ENCODE measurements around the gene TAF5L.

The TAF5L gene

GRCh38 chr1:229642376-229642775 is 16.5 kb upstream of the TAF5L start:
- peaks cover 93% of the 10 kb centered on the region for H3K36me3 ChIP-seq (ENCODE audit: control insufficient read depth, insufficient read depth, low read length)

GRCh38 chr1:229641306-229641705 is 15.4 kb upstream of the TAF5L start:
- Histone ChIP-seq H3K9me3 (ENCODE audit: control insufficient read depth, insufficient read depth, low read length) (no peaks in the 10 kb centered on the region), H3K4me3 (ENCODE audit: low read depth, low read length) (no peak overlapping the region), H3K9ac (ENCODE audit: low read depth, low read length) (no peak overlapping the region), H3K27ac (ENCODE audit: low read depth, low read length) (no peak overlapping the region), H3K27me3 (ENCODE audit: control insufficient read depth, insufficient read depth, low read length) (no peaks in the 10 kb centered on the region), H3K4me1 (ENCODE audit: control insufficient read depth, insufficient read depth, low read length) (no peaks in the 10 kb centered on the region), H3K36me3 (ENCODE audit: control insufficient read depth, insufficient read depth, low read length) (peaks cover 93% of the 10 kb centered on the region)

More at GRCh38 chr1:229642376-229642775, 16.5 kb upstream of the TAF5L start:
- no peaks in the 10 kb centered on the region for H3K27me3 ChIP-seq (ENCODE audit: control insufficient read depth, insufficient read depth, low read length)
- H3K4me1 ChIP-seq (ENCODE audit: control insufficient read depth, insufficient read depth, low read length), result no peaks in the 10 kb centered on the region
- H3K9ac ChIP-seq (ENCODE audit: low read depth, low read length), result no peak overlapping the region
- H3K27ac ChIP-seq (ENCODE audit: low read depth, low read length), result no peak overlapping the region
- no peak overlapping the region for H3K4me3 ChIP-seq (ENCODE audit: low read depth, low read length)
- no peaks in the 10 kb centered on the region for H3K9me3 ChIP-seq (ENCODE audit: control insufficient read depth, insufficient read depth, low read length)

- Histone ChIP-seq H3K9me3 (ENCODE audit: control insufficient read depth, insufficient read depth, low read length) (no peaks in the 10 kb centered on the region), H3K4me1 (ENCODE audit: control insufficient read depth, insufficient read depth, low read length) (no peaks in the 10 kb centered on the region), H3K27ac (ENCODE audit: low read depth, low read length) (no peak overlapping the region), H3K9ac (ENCODE audit: low read depth, low read length) (no peak overlapping the region), H3K4me3 (ENCODE audit: low read depth, low read length) (no peak overlapping the region), H3K27me3 (ENCODE audit: control insufficient read depth, insufficient read depth, low read length) (no peaks in the 10 kb centered on the region), H3K36me3 (ENCODE audit: control insufficient read depth, insufficient read depth, low read length) (peaks cover 93% of the 10 kb centered on the region)
Measured at GRCh38 chr1:229640455-229640854, 14.5 kb upstream of the TAF5L start.

DNA sequence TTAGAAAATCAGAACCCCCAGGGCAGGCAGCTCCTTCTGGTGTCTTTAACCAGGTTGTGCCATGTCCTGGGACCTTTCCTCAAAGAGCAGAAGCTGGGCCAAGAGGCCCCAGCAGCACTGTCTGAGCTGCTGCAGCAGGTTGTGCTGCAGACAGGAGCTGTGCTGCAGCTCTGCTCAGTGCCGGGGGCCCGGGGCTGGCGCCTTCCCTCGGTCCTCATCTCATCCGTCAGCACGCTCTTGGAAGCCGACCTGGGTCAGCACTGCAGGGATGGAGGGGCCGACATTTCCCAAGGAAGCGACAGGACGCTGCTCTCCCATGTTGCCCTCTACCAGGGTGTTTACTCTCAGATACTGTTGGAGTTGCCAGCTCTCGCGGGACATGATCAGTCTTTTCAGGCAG is 11.8 kb upstream of the TAF5L start:
- H3K36me3 ChIP-seq (ENCODE audit: control insufficient read depth, insufficient read depth, low read length), result peaks cover 89% of the 10 kb centered on the region
- H3K27ac ChIP-seq (ENCODE audit: low read depth, low read length), result no peak overlapping the region
- H3K9me3 ChIP-seq (ENCODE audit: control insufficient read depth, insufficient read depth, low read length), result no peaks in the 10 kb centered on the region
- no peak overlapping the region for H3K9ac ChIP-seq (ENCODE audit: low read depth, low read length)
- no peaks in the 10 kb centered on the region for H3K27me3 ChIP-seq (ENCODE audit: control insufficient read depth, insufficient read depth, low read length)
- no peak overlapping the region for H3K4me3 ChIP-seq (ENCODE audit: low read depth, low read length)
- no peaks in the 10 kb centered on the region for H3K4me1 ChIP-seq (ENCODE audit: control insufficient read depth, insufficient read depth, low read length)

- H3K36me3 ChIP-seq (ENCODE audit: control insufficient read depth, insufficient read depth, low read length), result peaks cover 84% of the 10 kb centered on the region
- no peaks in the 10 kb centered on the region for H3K9me3 ChIP-seq (ENCODE audit: control insufficient read depth, insufficient read depth, low read length)
- H3K27ac ChIP-seq (ENCODE audit: low read depth, low read length), result no peak overlapping the region
- H3K27me3 ChIP-seq (ENCODE audit: control insufficient read depth, insufficient read depth, low read length), result no peaks in the 10 kb centered on the region
- H3K4me3 ChIP-seq (ENCODE audit: low read depth, low read length), result no peak overlapping the region
- no peak overlapping the region for H3K9ac ChIP-seq (ENCODE audit: low read depth, low read length)
- H3K4me1 ChIP-seq (ENCODE audit: control insufficient read depth, insufficient read depth, low read length), result no peaks in the 10 kb centered on the region
Measured at GRCh38 chr1:229636042-229636441, 10.1 kb upstream of the TAF5L start.

GRCh38 chr1:229631966-229632365 is 6.0 kb upstream of the TAF5L start:
- Histone ChIP-seq H3K27me3 (ENCODE audit: control insufficient read depth, insufficient read depth, low read length) (no peaks in the 10 kb centered on the region), H3K9ac (ENCODE audit: low read depth, low read length) (no peak overlapping the region), H3K27ac (ENCODE audit: low read depth, low read length) (no peak overlapping the region), H3K4me3 (ENCODE audit: low read depth, low read length) (no peak overlapping the region), H3K4me1 (ENCODE audit: control insufficient read depth, insufficient read depth, low read length) (no peaks in the 10 kb centered on the region), H3K36me3 (ENCODE audit: control insufficient read depth, insufficient read depth, low read length) (peaks cover 72% of the 10 kb centered on the region), H3K9me3 (ENCODE audit: control insufficient read depth, insufficient read depth, low read length) (no peaks in the 10 kb centered on the region)

DNA sequence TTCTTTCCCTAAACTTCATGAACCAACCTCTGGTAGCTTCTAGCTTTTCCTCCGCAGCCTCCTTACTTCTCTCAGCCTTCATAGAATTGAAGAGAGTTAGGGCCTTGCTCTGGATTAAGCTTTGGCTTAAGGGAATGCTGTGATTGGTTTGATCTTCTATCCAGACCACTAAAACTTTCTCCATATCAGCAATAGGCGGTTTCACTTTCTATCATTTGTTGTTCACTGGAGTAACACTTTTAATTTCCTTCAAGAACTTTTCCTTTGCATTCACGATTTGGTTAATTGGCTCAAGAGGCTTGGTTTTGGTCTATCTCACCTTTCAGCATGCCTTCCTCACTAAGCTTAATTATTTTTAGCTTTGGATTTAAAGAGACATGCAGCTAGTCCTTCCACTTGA is 5.2 kb upstream of the TAF5L start:
- H3K27me3 ChIP-seq (ENCODE audit: control insufficient read depth, insufficient read depth, low read length), result no peaks in the 10 kb centered on the region
- no peaks in the 10 kb centered on the region for H3K4me1 ChIP-seq (ENCODE audit: control insufficient read depth, insufficient read depth, low read length)
- no peaks in the 10 kb centered on the region for H3K9me3 ChIP-seq (ENCODE audit: control insufficient read depth, insufficient read depth, low read length)
- no peak overlapping the region for H3K9ac ChIP-seq (ENCODE audit: low read depth, low read length)
- no peak overlapping the region for H3K4me3 ChIP-seq (ENCODE audit: low read depth, low read length)
- peaks cover 64% of the 10 kb centered on the region for H3K36me3 ChIP-seq (ENCODE audit: control insufficient read depth, insufficient read depth, low read length)
- H3K27ac ChIP-seq (ENCODE audit: low read depth, low read length), result no peak overlapping the region

DNA sequence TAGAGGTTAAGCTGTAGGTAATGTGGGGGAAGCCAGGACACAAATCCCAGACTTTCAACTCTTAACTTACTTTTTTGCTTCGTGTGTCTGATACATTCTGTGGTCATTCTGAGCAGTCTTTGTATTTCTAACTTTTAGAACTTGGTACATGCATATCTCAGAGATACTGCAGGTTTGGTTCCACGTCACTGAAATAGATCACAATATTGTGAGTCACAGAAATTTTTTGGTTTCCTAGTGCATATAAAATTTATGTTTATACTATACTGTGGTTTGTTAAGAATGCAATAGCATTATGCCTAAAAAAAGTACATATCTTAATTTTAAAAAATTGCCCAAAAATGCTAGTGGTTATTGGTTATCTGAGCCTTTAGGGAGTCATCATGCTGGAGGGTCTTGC is 3.3 kb upstream of the TAF5L start:
- H3K4me3 ChIP-seq (ENCODE audit: low read depth, low read length), result no peak overlapping the region
- no peak overlapping the region for H3K9ac ChIP-seq (ENCODE audit: low read depth, low read length)
- no peaks in the 10 kb centered on the region for H3K27me3 ChIP-seq (ENCODE audit: control insufficient read depth, insufficient read depth, low read length)
- H3K9me3 ChIP-seq (ENCODE audit: control insufficient read depth, insufficient read depth, low read length), result no peaks in the 10 kb centered on the region
- H3K36me3 ChIP-seq (ENCODE audit: control insufficient read depth, insufficient read depth, low read length), result peaks cover 45% of the 10 kb centered on the region
- peaks cover 4% of the 10 kb centered on the region; the same call in 1 of the 2 replicates for H3K4me1 ChIP-seq (ENCODE audit: control insufficient read depth, insufficient read depth, low read length)
- H3K27ac ChIP-seq (ENCODE audit: low read depth, low read length), result no peak overlapping the region

- H3K4me3 ChIP-seq (ENCODE audit: low read depth, low read length), result peak overlapping the region; percentile 87
- H3K9me3 ChIP-seq (ENCODE audit: control insufficient read depth, insufficient read depth, low read length), result no peaks in the 10 kb centered on the region
- peak overlapping the region; percentile 86; the same call in 1 of the 2 replicates for H3K9ac ChIP-seq (ENCODE audit: low read depth, low read length)
- H3K36me3 ChIP-seq (ENCODE audit: control insufficient read depth, insufficient read depth, low read length), result peaks cover 28% of the 10 kb centered on the region
- peaks cover 14% of the 10 kb centered on the region for H3K4me1 ChIP-seq (ENCODE audit: control insufficient read depth, insufficient read depth, low read length)
- no peak overlapping the region for H3K27ac ChIP-seq (ENCODE audit: low read depth, low read length)
- no peaks in the 10 kb centered on the region for H3K27me3 ChIP-seq (ENCODE audit: control insufficient read depth, insufficient read depth, low read length)
Measured at GRCh38 chr1:229627003-229627402, 1.1 kb upstream of the TAF5L start.

DNA sequence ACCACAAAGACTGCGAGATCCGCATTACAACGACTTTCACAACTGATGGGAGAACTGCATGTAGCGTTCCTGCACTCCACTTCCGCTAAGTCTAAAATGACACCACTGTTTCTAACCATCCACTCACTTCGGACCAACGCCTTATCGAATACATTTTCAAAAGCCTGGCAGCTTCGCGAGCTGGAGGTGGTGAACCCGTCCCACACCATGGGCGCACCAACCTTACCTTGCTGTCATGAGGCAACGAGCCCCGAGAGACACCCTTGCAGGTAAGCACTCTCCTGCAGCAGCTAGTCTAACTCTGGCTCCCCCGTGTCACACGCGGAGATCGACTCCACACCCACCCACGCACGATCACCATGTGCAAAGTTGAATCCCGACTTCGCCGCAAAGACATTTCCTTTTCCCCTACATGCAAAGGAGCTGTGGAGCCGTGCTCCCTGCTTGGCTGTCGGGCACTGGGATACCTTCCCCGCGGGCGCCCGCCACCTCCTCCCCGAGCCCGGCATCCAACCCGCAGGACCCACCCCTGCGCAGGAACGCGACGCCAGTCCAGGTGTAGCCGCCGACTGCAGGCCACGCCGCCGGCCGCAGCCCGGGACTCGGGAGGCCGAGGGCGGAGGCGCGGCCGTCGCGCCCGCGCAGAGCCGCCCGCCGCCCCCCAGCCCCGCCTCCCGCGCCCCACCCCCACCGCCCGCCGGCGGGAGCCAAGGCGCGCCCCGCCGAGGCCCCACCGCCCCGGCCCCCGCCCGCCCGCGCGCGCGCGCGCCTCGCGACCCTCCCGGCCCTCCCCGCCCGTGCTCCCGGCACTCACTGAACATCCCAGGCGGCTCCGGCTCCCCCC is 629 bp downstream of the TAF5L start:
- Histone ChIP-seq H3K27me3 (ENCODE audit: control insufficient read depth, insufficient read depth, low read length) (no peaks in the 10 kb centered on the region), H3K27ac (ENCODE audit: low read depth, low read length) (peak overlapping the region; percentile 90), H3K4me1 (ENCODE audit: control insufficient read depth, insufficient read depth, low read length) (peaks cover 14% of the 10 kb centered on the region), H3K36me3 (ENCODE audit: control insufficient read depth, insufficient read depth, low read length) (peaks cover 21% of the 10 kb centered on the region), H3K9me3 (ENCODE audit: control insufficient read depth, insufficient read depth, low read length) (no peaks in the 10 kb centered on the region), H3K9ac (ENCODE audit: low read depth, low read length) (peak overlapping the region; percentile 55), H3K4me3 (ENCODE audit: low read depth, low read length) (peak overlapping the region; percentile 95)

DNA sequence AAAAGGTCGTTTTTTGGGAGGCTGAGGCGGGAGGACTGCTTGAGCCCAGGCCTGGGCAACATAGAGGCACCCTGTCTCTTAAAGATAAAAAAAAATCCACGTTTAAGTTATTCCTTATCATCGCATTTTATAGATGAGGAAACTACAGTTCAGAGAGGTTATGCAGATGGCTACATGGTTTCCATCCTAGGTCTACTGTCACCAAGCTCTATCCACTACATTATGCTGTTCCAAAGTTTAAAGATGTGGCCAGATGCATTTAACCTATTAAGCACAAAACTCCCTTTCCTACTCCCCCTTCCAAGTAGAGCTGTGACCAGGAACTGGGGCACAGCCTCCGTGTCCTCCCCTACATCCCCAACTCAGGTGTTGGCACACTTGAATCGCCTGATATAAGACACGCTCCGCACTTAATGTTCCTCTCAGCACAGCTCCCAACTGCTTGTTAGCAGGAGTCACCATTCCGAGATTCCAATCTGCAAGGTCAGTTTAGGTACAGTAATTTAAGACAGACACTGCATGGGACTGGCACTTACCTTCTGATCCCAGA is 1.3 kb downstream of the TAF5L start:
- Histone ChIP-seq H3K27ac (ENCODE audit: low read depth, low read length) (no peak overlapping the region), H3K36me3 (ENCODE audit: control insufficient read depth, insufficient read depth, low read length) (peaks cover 14% of the 10 kb centered on the region; the same call in 1 of the 2 replicates), H3K4me3 (ENCODE audit: low read depth, low read length) (peak overlapping the region; percentile 95), H3K9ac (ENCODE audit: low read depth, low read length) (no peak overlapping the region), H3K4me1 (ENCODE audit: control insufficient read depth, insufficient read depth, low read length) (peaks cover 14% of the 10 kb centered on the region), H3K9me3 (ENCODE audit: control insufficient read depth, insufficient read depth, low read length) (no peaks in the 10 kb centered on the region), H3K27me3 (ENCODE audit: control insufficient read depth, insufficient read depth, low read length) (no peaks in the 10 kb centered on the region)
